GM19438 (cell line): ENCODE data around the gene FSD2.
A peak's percentile ranks its signal among the peaks of the same experiment; 100 is the strongest.

Experiments
- ATAC-seq: cut with Tn5 transposase; IDR thresholded peaks from one replicate; pipeline ENCODE4 v1.9.1; 2021; ENCODE audit warnings: low read depth; ENCODE audit not compliant: unreplicated experiment

FSD2 gene, protein sequence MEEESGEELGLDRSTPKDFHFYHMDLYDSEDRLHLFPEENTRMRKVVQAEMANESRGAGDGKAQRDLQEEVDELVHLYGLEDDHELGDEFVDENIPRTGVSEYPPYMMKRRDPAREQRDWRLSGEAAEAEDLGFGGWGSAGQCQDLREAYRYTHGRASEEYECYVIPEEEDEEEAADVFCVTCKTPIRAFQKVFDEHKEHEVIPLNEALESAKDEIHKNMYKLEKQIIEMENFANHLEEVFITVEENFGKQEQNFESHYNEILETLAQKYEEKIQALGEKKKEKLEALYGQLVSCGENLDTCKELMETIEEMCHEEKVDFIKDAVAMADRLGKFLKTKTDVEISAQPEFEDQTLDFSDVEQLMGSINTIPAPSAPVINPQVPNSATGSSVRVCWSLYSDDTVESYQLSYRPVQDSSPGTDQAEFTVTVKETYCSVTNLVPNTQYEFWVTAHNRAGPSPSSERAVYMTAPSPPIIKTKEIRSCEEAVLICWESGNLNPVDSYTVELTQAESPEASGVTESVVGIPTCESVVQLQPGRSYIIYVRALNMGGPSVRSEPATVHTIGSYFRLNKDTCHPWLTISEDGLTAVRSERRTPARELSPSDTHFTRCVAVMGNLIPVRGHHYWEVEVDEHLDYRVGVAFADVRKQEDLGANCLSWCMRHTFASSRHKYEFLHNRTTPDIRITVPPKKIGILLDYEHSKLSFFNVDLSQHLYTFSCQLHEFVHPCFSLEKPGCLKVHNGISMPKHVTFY

GRCh38 chr15:82805994-82806406, at the start of gene FSD2:
Gene FSD2, minus strand, starts transcription at chr15:82806069. Its CDS starts 18,679 bp downstream, at chr15:82787390.
- ATAC-seq, result peak; percentile 61

DNA sequence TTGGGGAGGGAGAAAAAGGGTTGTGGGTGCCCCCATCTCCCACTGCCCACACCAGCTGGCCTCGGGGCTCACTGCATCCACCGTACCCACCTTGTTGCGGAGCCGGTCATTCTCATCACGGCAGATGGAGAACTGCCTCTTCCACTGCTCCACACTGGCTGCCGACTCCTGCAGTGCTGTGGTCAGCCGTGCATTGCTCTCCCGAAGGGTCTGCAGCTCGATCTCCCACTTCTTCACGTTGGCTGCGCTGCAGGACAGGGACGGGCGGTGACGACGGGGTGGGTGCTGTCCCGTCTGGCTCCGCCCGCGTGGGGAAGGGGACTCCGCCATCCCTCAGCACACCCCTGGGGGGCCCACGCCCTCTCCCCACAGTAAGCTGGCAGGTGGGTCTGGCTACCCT, 48.7 kb upstream of the FSD2 start:
- no peak for ATAC-seq

DNA sequence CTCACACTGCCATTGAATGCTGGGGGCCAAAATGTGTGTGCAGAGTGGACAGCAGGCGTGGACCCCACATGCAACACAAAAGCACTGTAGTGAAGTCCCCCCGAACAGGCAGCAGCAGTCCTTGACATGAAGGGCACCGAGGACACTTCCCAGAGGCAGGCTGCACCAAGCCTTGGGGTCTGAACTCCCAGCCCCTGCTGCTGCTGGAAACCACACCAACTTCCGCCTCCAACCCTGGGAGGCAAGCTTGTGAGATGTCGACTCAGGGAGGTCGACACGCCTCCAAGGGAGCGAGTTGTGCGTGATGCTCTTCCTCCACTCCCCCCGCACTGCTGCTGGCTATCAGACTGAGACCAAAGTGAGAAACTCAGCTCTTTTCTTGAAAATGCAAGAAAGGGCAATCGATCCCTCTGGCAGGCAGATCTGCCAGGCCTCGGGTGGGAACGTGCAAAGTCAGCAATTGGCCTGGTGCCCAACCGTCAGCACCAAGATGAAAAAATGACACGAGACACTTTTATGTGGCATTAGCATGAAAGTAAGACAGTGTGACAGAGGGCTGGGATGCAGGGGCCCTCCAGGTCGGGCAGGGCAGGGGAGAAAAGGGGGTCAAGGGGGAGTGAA, 47.2 kb upstream of the FSD2 start:
- ATAC-seq, result no peak

- no peak for ATAC-seq
Measured at GRCh38 chr15:82851981-82852511, 46.2 kb upstream of the FSD2 start.

DNA sequence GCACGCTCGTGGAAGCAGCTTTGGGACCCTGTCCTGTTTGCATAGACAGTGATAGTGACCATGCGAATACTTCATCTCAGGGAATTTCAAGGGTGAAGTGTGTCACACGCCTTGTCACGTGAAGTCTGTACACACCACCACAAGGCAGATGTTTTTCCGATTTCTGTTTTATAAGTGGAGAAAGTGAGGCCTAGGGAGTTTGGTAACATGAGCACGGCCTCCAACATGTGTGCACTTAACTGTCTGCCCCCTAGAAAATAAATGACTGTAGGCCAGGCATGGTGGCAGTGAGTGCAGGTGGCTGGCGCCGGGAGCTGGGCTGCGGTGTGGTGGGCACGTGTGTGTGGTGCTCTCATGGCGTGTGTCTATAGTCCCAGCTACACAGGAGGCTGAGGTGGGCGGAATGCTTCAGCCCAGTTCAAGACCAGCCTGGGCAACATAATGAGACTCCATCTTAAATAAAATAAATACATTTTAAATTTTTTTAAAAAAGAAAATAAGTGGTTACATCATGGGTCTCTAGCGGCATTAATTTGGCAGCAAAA, 45.5 kb upstream of the FSD2 start:
- no peak for ATAC-seq

- ATAC-seq, result no peak
Measured at GRCh38 chr15:82850731-82851130, 44.9 kb upstream of the FSD2 start.

DNA sequence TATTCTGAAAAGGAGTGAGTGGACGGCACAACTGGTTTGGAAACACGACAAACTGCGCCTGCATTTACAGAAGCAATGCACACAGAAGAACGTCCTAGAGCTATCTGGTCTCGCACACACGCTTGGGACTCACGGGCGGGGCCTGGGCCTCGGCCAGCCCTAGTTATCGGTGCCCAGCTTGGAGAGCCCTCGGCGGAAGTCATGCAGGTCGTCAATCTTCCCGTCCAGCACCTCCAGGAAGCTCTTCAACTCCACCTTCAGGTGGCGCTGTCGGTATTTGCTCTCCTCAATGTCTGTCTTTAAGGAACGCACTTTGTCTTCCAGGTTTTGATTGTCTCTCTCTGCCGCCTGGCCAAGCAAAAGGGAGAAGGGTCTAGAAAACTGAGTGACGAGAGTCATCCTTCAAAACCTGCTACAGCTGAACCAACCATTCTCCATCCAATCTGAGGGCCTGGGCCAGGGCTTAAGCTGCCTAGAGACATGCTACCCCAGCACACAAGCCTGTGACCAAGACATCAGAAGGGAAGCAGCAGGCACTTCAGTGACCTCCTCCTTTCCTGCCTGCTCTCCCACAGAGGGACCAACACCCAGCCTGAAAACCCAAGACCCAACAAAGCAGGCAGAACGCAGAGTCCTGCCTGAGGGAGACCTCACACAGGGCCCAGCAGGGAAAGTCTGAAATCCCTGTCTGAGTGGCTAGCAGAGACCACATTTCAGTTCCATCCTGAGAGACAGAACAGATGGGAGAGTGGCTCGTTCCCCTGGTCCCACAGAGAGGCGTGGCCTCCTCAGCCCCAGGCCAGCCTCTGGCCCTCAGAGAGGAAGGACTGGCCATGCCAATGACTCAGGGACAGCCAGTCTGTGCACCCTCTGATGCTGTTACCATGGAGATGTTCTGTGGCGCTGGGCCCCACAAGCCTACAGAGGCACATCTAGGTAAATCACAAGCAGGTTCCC, 44.0 kb upstream of the FSD2 start:
- ATAC-seq, result no peak

- ATAC-seq, result no peak
Measured at GRCh38 chr15:82848241-82848993, 42.5 kb upstream of the FSD2 start.

- no peak for ATAC-seq
Measured at GRCh38 chr15:82847703-82848102, 41.8 kb upstream of the FSD2 start.

DNA sequence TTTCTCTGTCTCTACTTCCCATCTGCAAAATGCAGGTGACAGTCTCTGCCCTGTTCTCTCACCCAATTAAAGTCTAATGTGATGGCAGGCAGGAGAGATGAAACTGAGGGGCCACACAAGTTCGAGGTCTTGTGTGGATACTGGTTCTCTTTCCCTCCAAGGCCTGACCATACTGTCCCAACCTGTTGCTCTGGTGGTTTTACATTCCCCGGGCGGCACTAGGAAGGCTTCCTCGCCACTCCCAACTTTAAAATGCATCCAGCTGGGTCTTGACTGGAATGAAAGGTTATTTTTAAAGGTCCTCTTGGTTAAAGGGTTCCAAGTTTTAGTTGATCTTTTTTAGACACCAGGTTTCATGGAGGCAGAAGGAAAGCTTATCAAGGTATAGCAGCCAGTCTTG, 40.8 kb upstream of the FSD2 start:
- ATAC-seq, result no peak

DNA sequence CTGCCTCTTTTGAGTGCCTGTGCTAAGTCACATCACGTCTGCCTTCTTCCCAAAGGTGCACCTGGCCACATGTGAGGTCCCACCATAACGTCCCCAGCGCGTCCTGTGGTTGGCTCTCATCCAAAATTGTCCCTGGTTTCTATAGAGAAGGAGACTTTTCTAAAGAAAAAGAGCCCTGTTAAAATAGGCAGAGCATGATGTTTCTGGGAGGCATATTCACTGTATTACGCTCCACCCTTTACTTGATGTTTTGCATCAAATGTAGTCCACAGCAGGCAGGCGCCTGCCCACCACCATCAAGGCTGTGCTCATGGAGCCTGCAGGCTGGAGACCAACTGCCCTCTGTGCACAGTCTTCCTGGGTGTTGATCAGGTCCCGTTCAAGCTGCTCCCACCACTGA, 39.8 kb upstream of the FSD2 start:
- no peak for ATAC-seq

GRCh38 chr15:82843566-82843965, 37.7 kb upstream of the FSD2 start:
- ATAC-seq, result no peak

GRCh38 chr15:82840166-82840565, 34.3 kb upstream of the FSD2 start:
- ATAC-seq, result no peak

- ATAC-seq, result no peak
Measured at GRCh38 chr15:82839136-82839535, 33.3 kb upstream of the FSD2 start.

DNA sequence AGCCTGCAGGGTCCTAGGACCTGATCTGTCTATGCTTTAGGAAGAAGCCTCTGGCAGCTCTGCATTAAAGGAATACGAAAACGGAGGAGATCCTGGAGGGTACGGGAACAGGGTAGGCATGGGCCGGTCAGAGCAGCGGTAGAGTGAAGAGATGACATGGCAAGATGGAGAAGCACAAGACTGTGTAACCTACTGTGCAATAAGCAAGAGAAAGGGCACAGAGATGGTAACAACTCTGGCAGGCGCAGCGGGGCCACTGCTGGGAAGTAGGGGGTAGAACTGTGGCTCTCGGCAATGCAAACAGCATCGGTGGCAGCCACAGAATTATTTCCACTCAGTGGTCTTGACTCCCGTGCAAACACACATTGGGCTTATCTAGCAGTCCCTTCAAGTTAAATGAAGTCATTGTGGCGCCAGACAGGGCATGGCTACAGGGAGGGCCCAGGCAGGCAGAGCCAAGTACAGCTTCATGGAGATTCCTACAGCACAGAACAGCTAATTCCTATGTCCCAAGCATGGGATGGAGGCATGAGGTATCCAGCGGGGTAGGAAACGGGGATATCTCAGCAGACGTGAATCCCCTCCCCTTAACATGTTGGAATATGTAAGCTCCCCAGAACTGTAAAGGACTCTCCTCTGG, 32.3 kb upstream of the FSD2 start:
- no peak for ATAC-seq

- no peak for ATAC-seq
Measured at GRCh38 chr15:82835391-82835917, 29.6 kb upstream of the FSD2 start.

DNA sequence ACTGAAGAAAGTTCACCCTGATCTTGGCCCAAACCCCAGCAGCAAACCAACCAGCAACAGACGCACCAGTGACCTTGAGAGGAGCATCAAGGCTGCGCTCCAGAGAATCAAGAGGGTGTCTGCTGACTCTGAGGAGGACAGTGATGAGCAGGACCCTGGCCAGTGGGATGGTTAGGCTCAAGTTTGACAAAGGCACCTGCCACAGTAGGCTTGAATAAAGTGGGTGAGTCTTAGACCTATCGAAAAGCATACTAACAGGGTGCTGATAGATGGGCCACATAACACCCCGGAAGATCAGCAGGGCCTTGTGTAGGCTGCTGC, 27.5 kb upstream of the FSD2 start:
- no peak for ATAC-seq

DNA sequence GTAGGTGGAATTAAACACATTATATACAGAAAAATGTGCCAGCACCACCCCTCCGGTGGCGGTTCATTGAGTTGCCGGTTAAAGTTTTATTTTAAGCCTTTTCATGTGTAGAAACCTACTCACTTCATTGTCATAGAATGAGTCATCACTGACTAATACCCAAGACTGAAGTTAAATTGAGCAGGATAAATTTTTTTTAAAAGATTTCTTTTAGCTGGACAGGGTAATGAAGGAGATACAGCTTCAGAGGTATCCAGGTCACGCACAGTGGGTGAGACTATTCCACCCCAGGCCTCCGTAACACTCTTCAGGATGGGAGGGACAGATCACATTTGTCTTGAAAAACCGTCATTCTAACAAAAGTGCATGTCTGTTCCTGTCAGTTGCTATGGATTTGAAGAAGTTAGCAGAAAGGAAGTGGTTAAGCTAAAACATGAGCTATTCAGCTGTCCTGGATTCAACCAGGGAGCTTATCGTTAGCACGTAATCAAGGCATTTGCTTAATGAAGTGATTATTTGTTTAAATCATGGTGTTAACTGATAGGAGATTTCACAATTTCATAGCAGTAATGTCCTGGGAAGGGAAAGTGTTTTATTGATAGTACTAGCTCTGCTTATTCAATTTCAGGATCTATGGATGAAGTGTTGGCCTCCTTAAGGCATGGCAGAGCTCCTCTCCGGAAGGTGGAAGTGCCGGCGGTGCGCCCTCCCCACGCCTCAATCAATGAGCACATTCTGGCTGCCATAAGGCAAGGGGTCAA, 26.9 kb upstream of the FSD2 start:
- ATAC-seq, result peak; percentile 87
